GM19468 (cell line): ENCODE data around the gene PGS1.
"Not testable (repeated sequence)": the region's sequence is repeated elsewhere in the genome, so short reads cannot be mapped to it uniquely, and the experiment has no call there.

Source experiments
- ATAC-seq: cut with Tn5 transposase; IDR thresholded peaks from one replicate; pipeline ENCODE4 v1.9.1; 2021; ENCODE audit warnings: mild to moderate bottlenecking, moderate library complexity, moderate number of reproducible peaks; ENCODE audit not compliant: unreplicated experiment; ENCODE audit errors: extremely low read depth

PGS1 gene

GRCh38 chr17:78466109-78466785 is 87.8 kb downstream of the PGS1 start:
- ATAC-seq: not testable (repeated sequence)

- ATAC-seq: no peak
These were observed 88.6 kb downstream of the PGS1 start for GRCh38 chr17:78466786-78467715.

- no peak for ATAC-seq
These were observed 89.9 kb downstream of the PGS1 start for GRCh38 chr17:78468366-78468765.

- ATAC-seq: no peak
These were observed 91.0 kb downstream of the PGS1 start for GRCh38 chr17:78469443-78469842.

GRCh38 chr17:78471635-78472034 is 93.2 kb downstream of the PGS1 start:
- no peak for ATAC-seq

GRCh38 chr17:78472035-78472905 is 93.8 kb downstream of the PGS1 start:
- no peak for ATAC-seq

- ATAC-seq: no peak
These were observed 95.6 kb downstream of the PGS1 start for GRCh38 chr17:78473951-78474613.
